BE2C (cell line): ENCODE measurements around the gene ARL5A.

Source experiments
- DNase-seq: peaks from one replicate; pipeline ENCODE4 v3.0.0-alpha.2; 2020
- H3K27me3 ChIP-seq: fragments of 250-450 bp; sonication (Bioruptor Pico); 2 replicates; pipeline ENCODE4 v1.5.1; 2020; ENCODE audit warnings: mild to moderate bottlenecking
- H3K36me3 ChIP-seq: fragments of 250-450 bp; sonication (Bioruptor Pico); 2 replicates; pipeline ENCODE4 v1.5.1; 2020; ENCODE audit warnings: mild to moderate bottlenecking
- H3K4me1 ChIP-seq: fragments of 250-450 bp; sonication (Bioruptor Pico); 2 replicates; pipeline ENCODE4 v1.5.1; 2020
- H3K4me3 ChIP-seq: 2 replicates; pipeline ENCODE4 v1.5.1; 2011; ENCODE audit warnings: low read depth, low read length
- H3K9me3 ChIP-seq: fragments of 250-450 bp; sonication (Bioruptor Pico); 2 replicates; pipeline ENCODE4 v1.5.1; 2020
- CTCF ChIP-seq: IDR thresholded peaks from 2 replicates; pipeline ENCODE4 v1.5.1; 2012; ENCODE audit warnings: mild to moderate bottlenecking, low read depth, low read length

The ARL5A gene

GRCh38 chr2:151852260-151853069 is 24.2 kb upstream of the ARL5A start:
- Histone ChIP-seq H3K4me1 (no peaks in the 10 kb centered on the region), H3K4me3 (no peak overlapping the region), H3K27me3 (no peaks in the 10 kb centered on the region), H3K9me3 (no peaks in the 10 kb centered on the region), H3K36me3 (no peaks in the 10 kb centered on the region)
- no peak for DNase-seq
- no peak for TF ChIP-seq CTCF

GRCh38 chr2:151851761-151852160 is 23.5 kb upstream of the ARL5A start:
- TF ChIP-seq CTCF = no peak
- H3K4me1 ChIP-seq = no peaks in the 10 kb centered on the region
- DNase-seq = no peak
- H3K27me3 ChIP-seq = no peaks in the 10 kb centered on the region
- no peak overlapping the region for H3K4me3 ChIP-seq
- H3K36me3 ChIP-seq = no peaks in the 10 kb centered on the region
- no peaks in the 10 kb centered on the region for H3K9me3 ChIP-seq

GRCh38 chr2:151849413-151850010 is 21.3 kb upstream of the ARL5A start:
- DNase-seq = no peak
- Histone ChIP-seq H3K36me3 (no peaks in the 10 kb centered on the region), H3K9me3 (no peaks in the 10 kb centered on the region), H3K27me3 (no peaks in the 10 kb centered on the region), H3K4me1 (no peaks in the 10 kb centered on the region), H3K4me3 (no peak overlapping the region)
- TF ChIP-seq CTCF = no peak

GRCh38 chr2:151845884-151846283 is 17.7 kb upstream of the ARL5A start:
- no peaks in the 10 kb centered on the region for H3K4me1 ChIP-seq
- no peaks in the 10 kb centered on the region for H3K9me3 ChIP-seq
- no peak for DNase-seq
- TF ChIP-seq CTCF = no peak
- H3K27me3 ChIP-seq = no peaks in the 10 kb centered on the region
- H3K36me3 ChIP-seq = no peaks in the 10 kb centered on the region
- H3K4me3 ChIP-seq = no peak overlapping the region

GRCh38 chr2:151845481-151845880 is 17.3 kb upstream of the ARL5A start:
- Histone ChIP-seq H3K27me3 (no peaks in the 10 kb centered on the region), H3K9me3 (no peaks in the 10 kb centered on the region), H3K36me3 (no peaks in the 10 kb centered on the region), H3K4me1 (no peaks in the 10 kb centered on the region), H3K4me3 (no peak overlapping the region)
- DNase-seq = no peak
- TF ChIP-seq CTCF = no peak
